Left hindlimb (tissue), 1 donor: ENCODE data around the gene RAPGEF1.

Source experiments
- DNase-seq: peaks from one replicate; pipeline ENCODE4 v3.0.0-alpha.2; 2018

Gene RAPGEF1

GRCh38 chr9:131641618-131642495 lies 98.0 kb downstream of the RAPGEF1 start:
- DNase-seq = peak; percentile 59

- no peak for DNase-seq
These were observed 99.3 kb downstream of the RAPGEF1 start for GRCh38 chr9:131640438-131641137.

GRCh38 chr9:131639769-131640437 lies 100.0 kb downstream of the RAPGEF1 start:
- DNase-seq = no peak

- DNase-seq = no peak
These were observed 103.3 kb downstream of the RAPGEF1 start for GRCh38 chr9:131636593-131636992.

GRCh38 chr9:131635892-131636291 lies 104.0 kb downstream of the RAPGEF1 start:
- no peak for DNase-seq

GRCh38 chr9:131635285-131635684 lies 104.6 kb downstream of the RAPGEF1 start:
- peak; percentile 57 for DNase-seq

- DNase-seq = no peak
These were observed 106.3 kb downstream of the RAPGEF1 start for GRCh38 chr9:131633491-131634031.

GRCh38 chr9:131631306-131631705 lies 108.6 kb downstream of the RAPGEF1 start:
- DNase-seq = peak; percentile 56

- no peak for DNase-seq
These were observed 109.6 kb downstream of the RAPGEF1 start for GRCh38 chr9:131630205-131630831.

GRCh38 chr9:131629825-131630204 lies 110.1 kb downstream of the RAPGEF1 start:
- no peak for DNase-seq

GRCh38 chr9:131629226-131629500 lies 110.7 kb downstream of the RAPGEF1 start:
- no peak for DNase-seq

- no peak for DNase-seq
These were observed 111.2 kb downstream of the RAPGEF1 start for GRCh38 chr9:131628459-131629225.

GRCh38 chr9:131627648-131628458 lies 112.0 kb downstream of the RAPGEF1 start:
- DNase-seq = no peak

- no peak for DNase-seq
These were observed 112.6 kb downstream of the RAPGEF1 start for GRCh38 chr9:131627326-131627647.

GRCh38 chr9:131625790-131626670 lies 113.8 kb downstream of the RAPGEF1 start:
- no peak for DNase-seq

GRCh38 chr9:131625508-131625787 lies 114.4 kb downstream of the RAPGEF1 start:
- DNase-seq = no peak

GRCh38 chr9:131624636-131625507 lies 115.0 kb downstream of the RAPGEF1 start:
- DNase-seq = peak; percentile 68

GRCh38 chr9:131623655-131624330 lies 116.1 kb downstream of the RAPGEF1 start:
- no peak for DNase-seq

GRCh38 chr9:131622523-131622922 lies 117.4 kb downstream of the RAPGEF1 start:
- no peak for DNase-seq
